MCF 10A (cell line): Measurements from ENCODE around the gene GFM1. TPM values are rescaled to one million over a fixed set of nuclear protein-coding genes. Genes with fewer than 3 reads are reported as not detected.

ENCODE experiments used
- BruUV-seq: library from RNA; stranded (reverse); fragments of 400-500 nt; replicated peaks from 2 replicates; lab custom pipeline; 2021; lab: Mats Ljungman, UMichigan
- CTCF ChIA-PET: fragments of 300-600 bp; sonication (Branson Sonifier 250); formaldehyde crosslinking; extraction: SDS; loops from one replicate; lab custom pipeline; 2021; ENCODE audit warnings: antibody characterized with exemption, inconsistent platforms; lab: Yijun Ruan, JAX
- POLR2A ChIA-PET: fragments of 300-600, 350-650 bp; sonication (Branson Sonifier 250); formaldehyde crosslinking; extraction: SDS; loops from one replicate; lab custom pipeline; 2020; ENCODE audit warnings: antibody characterized with exemption, inconsistent platforms; lab: Yijun Ruan, JAX
- DNase-seq: peaks from one replicate; pipeline ENCODE4 v3.0.0-alpha.2; 2018; ENCODE audit not compliant: unreplicated experiment
- H3K27ac Mint-ChIP-seq: one replicate; pipeline ENCODE4 v1.8.0; 2022; ENCODE audit warnings: mild to moderate bottlenecking, low read depth, mixed read lengths; ENCODE audit not compliant: unreplicated experiment
- H3K27me3 Mint-ChIP-seq: one replicate; pipeline ENCODE4 v1.8.0; 2022; ENCODE audit warnings: mixed read lengths; ENCODE audit not compliant: insufficient read depth, unreplicated experiment
- H3K36me3 Mint-ChIP-seq: one replicate; pipeline ENCODE4 v1.8.0; 2022; ENCODE audit warnings: mild to moderate bottlenecking, moderate library complexity, mixed read lengths; ENCODE audit not compliant: insufficient read depth, unreplicated experiment
- H3K4me1 Mint-ChIP-seq: one replicate; pipeline ENCODE4 v1.8.0; 2022; ENCODE audit warnings: mixed read lengths; ENCODE audit not compliant: insufficient read depth, unreplicated experiment
- H3K4me3 Mint-ChIP-seq: one replicate; pipeline ENCODE4 v1.8.0; 2022; ENCODE audit warnings: mild to moderate bottlenecking, moderate library complexity, mixed read lengths; ENCODE audit not compliant: unreplicated experiment
- H3K9me3 Mint-ChIP-seq: one replicate; pipeline ENCODE4 v1.8.0; 2022; ENCODE audit warnings: mixed read lengths; ENCODE audit not compliant: unreplicated experiment
- intact Hi-C: fragments of 100-400 bp; cut with micrococcal nuclease; formaldehyde crosslinking; loops from 2 replicates; pipeline ENCODE4 v1.14.1; 2022
- total RNA-seq: library from RNA; stranded (reverse); gene quantifications from 2 replicates; pipeline ENCODE4 v1.2.3, GENCODE V29; 2022
- TF ChIP-seq, protein P1 (sequence below): fragments of 200-600 bp; IDR thresholded peaks from one replicate; pipeline ENCODE4 v1.8.0; 2022; ENCODE audit warnings: antibody characterized with exemption, mild to moderate bottlenecking; ENCODE audit not compliant: unreplicated experiment

The GFM1 gene
- total RNA-seq, 1 experiment from 2014 or later = 53.9 TPM

DNA sequence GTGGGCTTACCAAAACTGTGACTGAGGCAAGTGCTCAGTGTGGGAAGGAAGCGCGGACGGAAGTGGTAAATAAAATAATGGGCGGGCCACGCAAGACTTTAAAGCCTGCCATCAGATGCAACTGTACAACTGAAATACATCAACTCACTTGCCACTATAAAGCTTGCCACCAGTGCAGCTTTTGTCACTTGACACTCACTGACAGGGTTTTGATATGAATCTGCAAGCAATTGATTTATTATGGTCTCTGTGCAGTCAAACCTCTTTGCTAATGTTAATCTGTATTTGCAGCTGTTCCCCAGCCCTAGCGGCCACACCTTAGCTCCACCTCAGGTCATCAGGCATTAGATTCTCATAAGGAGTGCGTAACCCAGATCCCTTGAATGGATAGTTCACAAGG is 2.3 kb upstream of the GFM1 start:
- Mint-ChIP-seq H3K4me1 (peaks cover 12% of the 10 kb centered on the region), H3K27me3 (no peaks in the 10 kb centered on the region), H3K4me3 (no peak overlapping the region), H3K36me3 (no peaks in the 10 kb centered on the region), H3K9me3 (no peaks in the 10 kb centered on the region), H3K27ac (no peak overlapping the region)
- TF ChIP-seq, protein P1, sequence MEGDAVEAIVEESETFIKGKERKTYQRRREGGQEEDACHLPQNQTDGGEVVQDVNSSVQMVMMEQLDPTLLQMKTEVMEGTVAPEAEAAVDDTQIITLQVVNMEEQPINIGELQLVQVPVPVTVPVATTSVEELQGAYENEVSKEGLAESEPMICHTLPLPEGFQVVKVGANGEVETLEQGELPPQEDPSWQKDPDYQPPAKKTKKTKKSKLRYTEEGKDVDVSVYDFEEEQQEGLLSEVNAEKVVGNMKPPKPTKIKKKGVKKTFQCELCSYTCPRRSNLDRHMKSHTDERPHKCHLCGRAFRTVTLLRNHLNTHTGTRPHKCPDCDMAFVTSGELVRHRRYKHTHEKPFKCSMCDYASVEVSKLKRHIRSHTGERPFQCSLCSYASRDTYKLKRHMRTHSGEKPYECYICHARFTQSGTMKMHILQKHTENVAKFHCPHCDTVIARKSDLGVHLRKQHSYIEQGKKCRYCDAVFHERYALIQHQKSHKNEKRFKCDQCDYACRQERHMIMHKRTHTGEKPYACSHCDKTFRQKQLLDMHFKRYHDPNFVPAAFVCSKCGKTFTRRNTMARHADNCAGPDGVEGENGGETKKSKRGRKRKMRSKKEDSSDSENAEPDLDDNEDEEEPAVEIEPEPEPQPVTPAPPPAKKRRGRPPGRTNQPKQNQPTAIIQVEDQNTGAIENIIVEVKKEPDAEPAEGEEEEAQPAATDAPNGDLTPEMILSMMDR = no peak
- BruUV-seq = no TSS peak
- CTCF ChIA-PET = interaction anchor here (0.7 to 1.4 kb wide), 4 partner anchors 17 to 1109 kb away, joined by 3 to 4 read pairs (median 3); no protein-coding TSS in a partner anchor
- DNase-seq = no peak
- POLR2A ChIA-PET = interaction anchor here (1.0 kb wide), 1 partner anchor 71 kb away, joined by 3 read pairs; the partner anchor contains the start of gene MLF1
- intact Hi-C loops = no loop called here

DNA sequence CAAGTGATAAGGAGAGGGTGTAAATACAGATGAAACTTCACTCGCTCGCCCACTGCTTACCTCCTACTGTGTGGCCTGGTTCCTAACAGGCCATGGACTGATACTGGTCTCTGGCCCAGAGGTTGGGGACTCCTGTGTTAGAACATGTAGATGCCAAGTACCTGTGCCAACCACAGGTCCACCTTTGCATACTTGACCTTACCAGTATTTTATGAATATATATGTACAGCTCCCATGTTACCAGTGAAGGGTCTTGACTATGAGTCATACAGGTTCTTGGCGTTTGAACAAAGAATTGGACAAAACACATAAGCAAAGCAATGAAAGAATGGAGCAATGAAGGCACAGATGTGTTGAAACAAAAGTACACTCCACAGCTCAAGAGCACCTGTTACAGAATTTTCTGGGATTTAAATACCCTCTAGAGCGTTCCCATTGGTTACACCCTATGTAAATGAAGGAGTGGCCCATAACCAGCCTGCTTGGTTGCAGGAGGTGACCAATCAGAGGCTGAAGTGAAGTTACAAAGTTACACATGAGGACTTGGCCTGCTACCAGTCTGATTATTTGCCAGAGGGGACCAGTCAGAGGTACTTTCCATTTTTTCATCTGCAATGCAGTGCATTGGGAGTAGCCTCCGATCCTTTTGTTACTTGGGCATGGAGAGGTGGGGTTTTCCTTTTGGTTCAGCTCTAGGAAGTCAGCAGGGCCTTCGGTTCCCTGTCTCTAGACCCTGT is 1.7 kb upstream of the GFM1 start:
- ChIA-PET POLR2A (no interaction called here), CTCF (interaction anchor here (0.5 to 2.3 kb wide), 7 partner anchors 12 to 1110 kb away, joined by 3 to 6 read pairs (median 3); no protein-coding TSS in a partner anchor)
- no peak overlapping the region for H3K27ac Mint-ChIP-seq
- H3K4me1 Mint-ChIP-seq = peaks cover 12% of the 10 kb centered on the region
- intact Hi-C loops = no loop called here
- peaks cover 3% of the 10 kb centered on the region for H3K36me3 Mint-ChIP-seq
- H3K9me3 Mint-ChIP-seq = no peaks in the 10 kb centered on the region
- no peak overlapping the region for H3K4me3 Mint-ChIP-seq
- TF ChIP-seq, protein P1 = no peak
- no TSS peak for BruUV-seq
- DNase-seq = no peak
- H3K27me3 Mint-ChIP-seq = no peaks in the 10 kb centered on the region

DNA sequence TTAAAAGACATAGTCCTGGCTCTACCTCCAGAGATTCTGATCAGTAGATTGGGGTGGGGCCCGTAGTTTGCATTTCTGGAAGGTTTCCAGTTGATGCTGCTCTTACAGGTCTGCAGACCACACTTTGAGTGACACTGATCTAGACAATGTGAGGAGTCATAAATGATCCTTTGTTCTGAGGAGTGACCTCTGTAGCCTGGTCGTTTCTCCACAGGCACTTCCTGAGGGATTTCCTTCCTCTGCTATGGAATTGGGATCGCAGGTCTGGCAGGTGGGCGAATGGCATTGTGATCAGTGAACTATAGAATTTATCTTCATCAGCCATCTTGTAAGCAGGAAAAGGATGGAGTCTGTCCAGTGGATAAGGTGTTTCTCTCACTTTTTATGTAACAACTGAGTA is 5.5 kb downstream of the GFM1 start:
- H3K4me1 Mint-ChIP-seq = peaks cover 6% of the 10 kb centered on the region
- ChIA-PET CTCF (interaction anchor here (3.0 kb wide), 1 partner anchor 10 kb away, joined by 26 read pairs; no protein-coding TSS in a partner anchor), POLR2A (no interaction called here)
- no peaks in the 10 kb centered on the region for H3K9me3 Mint-ChIP-seq
- peaks cover 69% of the 10 kb centered on the region for H3K36me3 Mint-ChIP-seq
- no TSS peak for BruUV-seq
- H3K27ac Mint-ChIP-seq = peak overlapping the region; percentile 16
- H3K4me3 Mint-ChIP-seq = no peak overlapping the region
- no peaks in the 10 kb centered on the region for H3K27me3 Mint-ChIP-seq
- TF ChIP-seq, protein P1 = no peak
- intact Hi-C loops = no loop called here
- no peak for DNase-seq

DNA sequence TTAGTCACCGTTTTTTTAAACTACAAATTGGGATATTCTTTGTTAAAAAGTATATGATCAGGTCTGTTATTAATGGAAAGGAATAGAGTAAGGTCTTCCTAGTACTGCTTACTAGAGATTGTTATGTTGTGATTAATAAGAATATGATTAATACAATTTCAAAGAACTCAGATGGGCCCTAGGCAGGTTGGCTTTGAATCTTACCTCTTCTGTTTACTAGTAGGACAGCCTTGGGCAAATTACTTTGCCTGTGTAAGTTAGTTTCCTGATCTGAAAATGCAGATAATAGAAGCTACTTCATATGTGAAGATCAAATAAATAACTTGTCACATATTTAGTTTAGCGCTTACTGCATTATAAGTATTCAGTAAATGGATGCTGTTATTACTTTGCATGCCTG is 6.9 kb downstream of the GFM1 start:
- Mint-ChIP-seq H3K36me3 (peaks cover 81% of the 10 kb centered on the region), H3K27ac (no peak overlapping the region), H3K27me3 (no peaks in the 10 kb centered on the region), H3K4me1 (peaks cover under 1% of the 10 kb centered on the region), H3K9me3 (no peaks in the 10 kb centered on the region), H3K4me3 (no peak overlapping the region)
- DNase-seq = no peak
- no TSS peak for BruUV-seq
- intact Hi-C loops = no loop called here
- ChIA-PET CTCF (interaction anchor here (0.6 to 1.3 kb wide), 2 partner anchors 143 to 1155 kb away, joined by 3 read pairs; no protein-coding TSS in a partner anchor), POLR2A (interaction anchor here (0.9 kb wide), 1 partner anchor 17 kb away, joined by 3 read pairs; no protein-coding TSS in a partner anchor)
- TF ChIP-seq, protein P1 = no peak
